ENCODE data around the gene RIPK1.
"Not testable (repeated sequence)": the region's sequence is repeated elsewhere in the genome, so short reads cannot be mapped to it uniquely, and the experiment has no call there.

RIPK1 gene

DNA sequence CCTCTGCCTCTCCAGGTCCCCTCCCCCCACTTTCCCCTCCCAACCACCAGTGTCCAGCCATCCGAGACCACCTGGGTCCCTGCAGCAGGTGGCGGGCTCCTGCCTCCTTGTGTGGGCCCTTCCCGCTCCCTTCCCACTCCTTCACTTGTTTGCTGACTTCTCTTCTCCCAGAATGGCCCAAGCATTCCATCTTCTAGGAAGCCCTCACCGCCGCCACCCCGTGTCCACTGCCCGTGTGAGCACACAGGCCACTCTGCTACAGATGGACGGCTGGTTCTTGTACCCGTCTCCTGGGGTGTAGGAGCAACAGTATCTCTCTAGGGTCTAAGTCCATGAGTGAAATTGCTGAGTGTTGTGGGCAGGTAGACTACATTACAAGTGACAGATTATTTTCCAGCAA lies 65.2 kb downstream of the RIPK1 start:
- DNase-seq (ENCODE audit: low read depth in 2 of 3, low spot score in 2 of 3): no peak

DNA sequence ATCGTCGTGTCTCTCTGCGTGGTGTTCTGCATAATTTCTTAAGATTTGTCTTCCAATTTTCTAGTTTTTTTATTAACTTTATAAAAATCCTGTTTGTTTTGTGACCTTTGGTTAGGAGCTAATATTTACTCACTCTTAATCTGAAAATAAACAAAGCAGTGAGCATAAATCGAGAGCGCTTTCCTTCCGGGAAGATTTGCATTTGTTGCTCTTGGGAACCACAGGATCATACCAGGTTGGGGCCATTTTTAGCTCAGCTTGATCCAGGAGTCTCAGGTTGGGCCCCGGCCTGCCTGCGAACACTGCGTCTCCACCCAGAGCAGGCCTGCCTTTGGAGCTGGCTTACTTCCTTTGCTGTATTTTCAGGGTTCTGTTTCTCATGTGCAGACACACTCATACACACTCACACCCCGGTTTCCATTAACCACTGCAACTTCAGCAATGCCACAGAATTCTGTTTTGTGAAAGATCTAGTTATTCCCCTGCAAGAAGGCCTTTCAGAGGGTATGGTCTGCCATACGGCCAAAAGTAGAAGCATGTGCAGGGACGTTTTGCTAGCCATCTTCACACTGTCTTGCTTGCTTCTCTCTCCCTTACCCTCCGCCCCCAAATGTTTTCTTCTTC lies 67.5 kb downstream of the RIPK1 start:
- DNase-seq (ENCODE audit: low read depth in 2 of 3, low spot score in 2 of 3): no peak

DNA sequence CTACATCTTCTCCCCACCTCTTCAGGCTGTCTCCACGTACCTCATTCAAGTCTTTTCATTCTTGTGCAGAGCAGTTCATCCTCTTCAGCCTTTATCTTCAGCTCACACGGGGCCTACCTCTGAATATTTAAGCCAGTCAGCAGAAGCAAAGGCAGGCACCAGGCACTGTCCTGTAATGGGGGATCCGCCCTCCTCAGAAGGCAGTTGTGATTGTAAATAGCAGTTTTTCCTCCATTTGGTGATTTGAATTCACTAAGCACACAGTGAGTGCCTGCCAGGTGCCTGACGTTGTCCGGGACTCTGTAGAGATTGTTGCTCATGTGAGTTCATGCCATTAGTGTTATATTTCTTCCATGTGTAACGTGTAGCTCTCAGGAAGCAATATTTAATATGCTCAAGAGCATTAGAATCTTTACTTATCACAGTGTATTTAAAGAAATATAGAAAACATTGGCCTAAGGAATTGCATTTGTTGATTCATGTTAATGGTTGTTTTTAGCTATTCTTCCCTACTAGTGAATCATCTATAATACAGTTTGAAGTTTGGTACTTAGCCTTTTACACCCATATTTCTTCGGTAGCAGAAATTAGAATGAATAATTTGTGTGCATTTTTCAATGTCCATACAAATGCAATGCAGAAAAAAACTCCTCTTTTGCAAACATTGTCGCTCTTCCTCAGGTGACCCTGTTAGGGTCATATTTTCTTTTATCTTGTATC lies 68.2 kb downstream of the RIPK1 start:
- no peak for DNase-seq (ENCODE audit: low read depth in 2 of 3, low spot score in 2 of 3)

DNA sequence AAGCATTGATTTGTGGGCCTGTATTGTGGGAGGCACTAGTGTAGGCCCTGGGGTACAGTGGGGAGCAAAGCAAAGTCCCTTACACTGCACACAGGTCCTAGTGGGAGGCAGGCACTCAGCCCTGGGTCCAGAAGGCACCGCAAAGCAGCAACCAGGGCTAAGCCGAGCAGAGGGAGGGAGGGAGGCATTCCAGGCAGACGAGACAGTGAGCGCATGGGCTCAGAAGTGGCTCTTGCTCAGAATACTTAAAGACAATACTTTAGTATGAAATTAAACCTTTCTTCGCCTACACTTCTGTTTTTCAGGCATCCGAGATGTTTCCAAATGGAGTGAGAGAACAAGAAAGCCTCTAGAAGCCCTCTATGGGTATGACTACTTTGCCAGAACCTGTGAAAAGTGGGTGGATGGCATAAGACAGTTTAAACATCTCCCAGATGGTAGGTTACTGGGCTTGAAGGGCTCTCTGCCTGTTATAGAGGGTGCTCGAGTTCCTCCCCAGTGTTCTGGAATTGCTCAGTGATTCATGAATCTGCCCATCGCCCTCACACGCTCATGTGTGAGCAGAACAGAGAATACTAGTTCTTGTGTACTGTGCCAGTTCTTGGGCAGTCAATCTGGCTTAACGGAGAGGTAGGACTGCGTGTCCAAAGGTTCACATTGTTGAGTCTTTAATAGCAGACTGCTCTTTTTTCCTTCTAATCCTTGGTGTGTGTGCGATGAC lies 68.9 kb downstream of the RIPK1 start:
- DNase-seq (ENCODE audit: low read depth in 2 of 3, low spot score in 2 of 3): no peak

DNA sequence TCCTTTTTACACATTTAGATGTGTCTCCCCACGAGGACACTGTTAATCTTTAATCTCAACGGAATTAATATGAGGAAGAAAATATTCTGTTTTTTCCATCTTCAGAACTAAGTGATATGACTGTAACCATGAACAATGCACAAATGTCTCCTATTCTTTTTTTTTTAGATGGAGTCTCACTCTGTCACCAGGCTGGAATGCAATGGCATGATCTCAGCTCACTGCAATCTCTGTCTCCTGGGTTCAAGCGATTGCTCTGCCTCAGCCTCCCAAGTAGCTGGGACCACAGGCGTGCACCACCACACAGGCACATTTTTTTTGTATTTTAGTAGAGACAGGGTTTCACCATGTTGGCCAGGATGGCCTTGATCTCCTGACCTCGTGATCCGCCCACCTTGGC lies 69.6 kb downstream of the RIPK1 start:
- DNase-seq (ENCODE audit: low read depth in 2 of 3, low spot score in 2 of 3): not testable (repeated sequence)

DNA sequence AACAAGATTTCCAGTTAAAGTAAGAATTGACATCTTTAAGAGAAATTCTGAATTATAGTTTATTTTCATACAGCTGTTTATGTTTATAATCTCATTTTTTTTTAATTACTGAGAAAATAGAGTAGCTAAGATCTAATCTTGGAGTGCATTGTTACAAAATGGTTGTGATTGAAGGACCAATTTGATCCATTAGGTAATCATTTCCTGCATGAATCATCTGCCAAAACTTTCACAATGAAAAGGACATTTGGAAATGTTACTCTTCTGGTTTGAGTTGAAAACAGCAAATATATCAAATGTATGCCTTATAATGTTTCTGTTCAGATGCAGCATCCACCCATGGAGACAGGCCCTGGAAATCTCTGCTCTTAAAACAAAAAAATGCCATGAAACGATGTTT lies 70.0 kb downstream of the RIPK1 start:
- DNase-seq (ENCODE audit: low read depth in 2 of 3, low spot score in 2 of 3): no peak

DNA sequence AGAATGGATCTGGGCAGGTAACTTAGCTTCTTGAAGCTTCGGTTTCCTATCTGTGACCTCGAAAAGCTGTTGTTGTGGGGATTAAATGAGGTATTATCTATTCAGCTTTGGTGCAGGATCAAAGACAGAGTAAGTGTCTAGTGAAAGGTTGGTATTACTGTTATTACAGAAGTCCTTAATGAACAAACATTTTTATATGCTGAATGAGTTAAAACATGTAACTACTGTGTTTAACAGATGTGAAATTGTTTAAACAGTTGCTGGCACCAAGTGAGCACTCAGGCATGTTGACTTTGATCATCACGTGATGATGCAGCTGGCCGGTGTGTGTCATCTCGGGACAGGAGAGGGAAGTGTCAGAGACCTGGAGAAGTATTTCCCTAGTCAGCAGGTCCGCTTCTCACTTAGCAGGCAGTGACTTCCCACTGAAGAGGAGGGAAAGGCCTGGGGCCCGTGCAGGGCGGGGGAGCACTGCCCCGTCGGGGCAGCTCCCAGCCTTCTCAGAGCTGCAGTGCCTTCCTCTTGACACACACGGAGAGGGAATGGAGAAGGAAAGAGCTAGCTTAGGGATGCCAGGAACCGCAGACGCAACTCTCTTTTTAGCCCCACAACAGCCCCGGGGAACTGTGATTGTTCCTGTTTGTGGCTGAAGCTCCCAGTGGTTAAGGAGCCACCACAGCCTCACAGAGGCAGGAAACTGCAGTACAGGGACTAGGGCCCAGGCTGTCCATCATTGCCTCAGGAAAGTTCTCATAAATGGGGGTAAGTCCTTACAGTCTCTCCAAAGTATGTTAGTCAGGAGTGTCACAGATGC lies 71.0 kb downstream of the RIPK1 start:
- DNase-seq (ENCODE audit: low read depth in 2 of 3, low spot score in 2 of 3): no peak

DNA sequence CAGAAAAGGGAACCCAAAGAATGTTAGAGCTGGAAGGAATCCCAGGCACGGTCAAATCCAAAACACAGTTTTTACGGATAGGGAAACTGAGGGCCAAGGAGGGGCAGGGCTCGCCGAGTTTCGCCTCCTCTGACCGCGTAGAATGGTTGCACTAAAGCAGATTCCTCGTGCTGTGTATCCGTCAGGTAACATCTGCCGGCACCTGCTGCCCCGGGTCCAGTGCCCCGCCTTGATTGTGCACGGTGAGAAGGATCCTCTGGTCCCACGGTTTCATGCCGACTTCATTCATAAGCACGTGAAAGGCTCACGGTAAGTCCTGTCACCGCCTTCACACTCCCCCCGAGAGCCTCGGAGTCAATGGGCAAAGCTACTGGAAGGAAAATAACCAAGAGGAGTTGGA lies 71.9 kb downstream of the RIPK1 start:
- no peak for DNase-seq (ENCODE audit: low read depth in 2 of 3, low spot score in 2 of 3)

DNA sequence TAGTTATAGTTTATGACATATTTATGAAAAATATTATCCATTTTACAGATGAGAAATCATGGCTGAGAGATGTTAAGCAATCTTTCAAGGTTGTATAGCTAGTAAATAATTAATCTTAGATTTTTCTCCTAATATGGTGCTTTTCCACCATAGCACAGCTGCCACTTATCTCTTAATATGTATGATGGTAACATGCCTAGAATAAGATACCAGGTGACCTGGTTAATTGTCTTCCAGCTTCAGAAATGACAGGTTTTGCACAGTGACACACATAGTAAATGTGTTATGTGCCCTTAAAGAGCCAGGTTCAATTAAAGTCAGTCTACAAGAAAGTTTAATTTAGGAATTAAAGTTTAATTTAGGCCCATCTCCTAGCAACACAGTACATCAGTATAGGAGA lies 74.2 kb downstream of the RIPK1 start:
- DNase-seq (ENCODE audit: low read depth in 2 of 3, low spot score in 2 of 3): no peak

DNA sequence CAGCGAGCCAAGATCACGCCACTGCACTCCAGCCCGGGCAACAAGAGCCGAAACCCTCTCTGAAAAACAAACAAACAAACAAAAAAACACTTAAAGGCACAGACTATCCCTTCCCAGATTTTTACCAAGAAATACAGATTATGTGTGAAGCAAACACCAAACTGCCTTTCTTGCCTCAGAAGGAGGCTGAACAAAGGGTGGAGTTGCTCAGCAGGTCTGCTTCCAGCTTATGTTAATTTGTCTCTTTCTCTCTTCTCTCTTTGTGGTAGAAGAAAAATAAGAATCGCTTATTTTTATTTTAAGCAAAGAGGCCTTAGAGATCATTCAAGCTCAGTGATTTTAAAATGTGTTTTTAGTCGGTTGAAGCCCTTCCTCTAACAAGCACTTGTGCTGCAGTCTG lies 74.9 kb downstream of the RIPK1 start:
- no peak for DNase-seq (ENCODE audit: low read depth in 2 of 3, low spot score in 2 of 3)

DNA sequence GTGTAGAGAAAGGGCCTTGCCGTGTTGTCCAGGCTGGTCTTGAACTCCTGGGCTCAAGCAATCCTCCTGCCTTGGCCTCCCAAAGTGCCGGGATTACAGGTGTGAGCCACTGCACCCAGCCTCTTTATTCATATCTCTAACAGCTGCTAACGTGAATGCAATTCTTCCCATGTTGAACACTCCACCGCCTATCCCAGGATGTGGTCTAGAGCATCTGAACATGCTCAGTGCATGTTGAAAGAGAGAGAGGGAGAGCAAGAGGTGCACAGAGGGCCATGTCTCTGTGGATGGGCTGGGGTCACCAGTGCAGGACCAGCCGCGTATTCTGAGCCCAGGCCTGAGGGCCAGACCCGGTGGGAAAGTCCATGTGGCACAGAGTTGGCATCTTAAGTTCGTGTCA lies 76.3 kb downstream of the RIPK1 start:
- DNase-seq (ENCODE audit: low read depth in 2 of 3, low spot score in 2 of 3): no peak

DNA sequence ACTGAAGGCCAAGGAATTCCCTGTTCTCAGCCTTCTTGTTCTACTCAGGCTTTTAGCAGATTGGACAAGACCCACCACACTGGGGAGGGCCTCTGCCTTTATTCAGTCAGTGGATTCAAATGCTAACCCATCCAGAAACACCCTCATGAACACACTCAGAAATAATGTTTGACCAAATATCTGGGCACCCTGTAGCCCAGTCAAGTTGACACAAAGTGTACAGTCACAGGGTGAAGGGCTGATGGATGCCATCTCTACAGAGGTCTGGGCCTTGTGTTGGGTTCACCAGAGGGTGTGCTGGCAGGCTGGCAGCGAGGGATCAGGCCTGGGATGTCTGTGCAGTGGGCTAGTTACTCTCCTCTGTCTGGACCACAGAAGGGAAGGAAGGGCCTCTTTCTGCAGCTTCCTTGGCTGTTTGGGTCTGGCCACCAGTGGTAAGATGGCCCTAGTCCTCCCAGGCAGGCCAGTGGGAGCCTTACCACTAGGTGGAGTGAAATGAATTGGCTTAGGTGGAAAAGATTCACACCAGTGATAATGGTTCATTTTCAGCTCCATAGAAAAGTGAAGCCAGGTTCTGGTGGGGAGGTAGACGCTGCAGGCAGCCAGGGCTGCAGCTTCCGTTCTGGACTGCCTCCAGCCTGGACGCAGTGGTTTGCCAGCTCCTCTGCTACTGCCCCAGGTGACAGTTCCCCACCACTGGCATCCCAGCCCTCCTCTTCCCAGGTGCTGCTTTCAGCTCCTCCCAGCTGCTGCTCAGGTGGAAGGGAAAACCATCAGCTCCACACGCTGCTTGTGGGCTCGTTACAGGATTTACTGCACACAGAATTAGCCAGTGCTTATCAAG lies 79.8 kb downstream of the RIPK1 start:
- DNase-seq (ENCODE audit: low read depth in 2 of 3, low spot score in 2 of 3): no peak

DNA sequence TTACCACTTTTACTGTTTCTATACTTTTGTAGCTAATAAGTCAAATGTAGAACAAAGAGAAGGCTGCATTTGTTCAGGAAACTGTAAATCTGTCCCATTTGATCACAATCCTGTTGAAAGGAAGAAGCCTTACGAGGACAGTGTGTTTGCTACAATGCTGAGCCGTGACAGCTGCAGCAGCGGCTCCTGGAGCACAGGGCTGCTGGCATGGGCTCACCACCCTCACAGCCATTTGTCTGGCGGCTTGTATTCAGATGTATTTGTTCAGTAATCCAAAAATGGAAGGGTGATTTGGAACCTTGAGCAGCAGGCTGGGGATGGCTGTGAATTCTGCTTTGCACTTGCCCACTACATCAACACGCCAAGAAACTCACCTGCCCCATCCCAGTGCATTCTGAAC lies 83.4 kb downstream of the RIPK1 start:
- no peak for DNase-seq (ENCODE audit: low read depth in 2 of 3, low spot score in 2 of 3)

DNA sequence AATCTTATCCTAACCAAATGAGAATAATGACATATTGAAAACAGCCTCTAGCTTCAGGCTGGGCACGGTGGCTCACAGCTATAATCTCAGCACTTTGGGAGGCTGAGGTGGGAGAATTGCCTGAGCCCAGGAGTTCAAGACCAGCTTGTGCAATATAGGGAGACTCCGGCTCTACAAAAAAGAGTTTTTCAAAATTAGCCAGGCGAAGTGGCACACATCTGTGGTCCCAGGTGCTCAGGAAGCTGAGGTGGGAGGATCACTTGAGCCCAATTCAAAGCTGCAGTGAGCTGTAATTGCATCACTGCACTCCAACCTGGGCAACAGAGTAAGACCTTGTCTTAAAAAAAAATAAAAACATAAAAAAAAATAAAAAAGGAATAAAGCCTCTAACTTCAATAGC lies 84.4 kb downstream of the RIPK1 start:
- DNase-seq (ENCODE audit: low read depth in 2 of 3, low spot score in 2 of 3): no peak

DNA sequence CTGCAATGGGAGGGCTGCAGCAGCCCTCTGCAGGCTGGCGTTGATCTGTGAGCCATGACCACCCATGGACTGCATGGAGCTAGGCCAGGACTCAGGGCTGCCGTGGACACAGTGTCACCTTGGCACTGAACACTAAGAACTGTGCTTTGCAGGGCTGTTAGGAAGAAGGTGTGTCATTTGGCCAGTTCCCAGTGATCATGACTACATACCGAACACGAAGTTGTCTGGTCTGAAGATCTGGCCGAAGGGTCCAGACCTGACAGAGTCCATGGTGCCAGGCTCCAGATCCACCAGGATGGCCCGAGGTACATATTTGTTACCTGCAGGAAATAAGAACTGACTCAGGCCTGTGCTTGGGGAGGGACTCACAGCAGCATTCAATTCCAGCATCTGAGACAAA lies 87.1 kb downstream of the RIPK1 start:
- DNase-seq (ENCODE audit: low read depth in 2 of 3, low spot score in 2 of 3): not testable (repeated sequence)

DNA sequence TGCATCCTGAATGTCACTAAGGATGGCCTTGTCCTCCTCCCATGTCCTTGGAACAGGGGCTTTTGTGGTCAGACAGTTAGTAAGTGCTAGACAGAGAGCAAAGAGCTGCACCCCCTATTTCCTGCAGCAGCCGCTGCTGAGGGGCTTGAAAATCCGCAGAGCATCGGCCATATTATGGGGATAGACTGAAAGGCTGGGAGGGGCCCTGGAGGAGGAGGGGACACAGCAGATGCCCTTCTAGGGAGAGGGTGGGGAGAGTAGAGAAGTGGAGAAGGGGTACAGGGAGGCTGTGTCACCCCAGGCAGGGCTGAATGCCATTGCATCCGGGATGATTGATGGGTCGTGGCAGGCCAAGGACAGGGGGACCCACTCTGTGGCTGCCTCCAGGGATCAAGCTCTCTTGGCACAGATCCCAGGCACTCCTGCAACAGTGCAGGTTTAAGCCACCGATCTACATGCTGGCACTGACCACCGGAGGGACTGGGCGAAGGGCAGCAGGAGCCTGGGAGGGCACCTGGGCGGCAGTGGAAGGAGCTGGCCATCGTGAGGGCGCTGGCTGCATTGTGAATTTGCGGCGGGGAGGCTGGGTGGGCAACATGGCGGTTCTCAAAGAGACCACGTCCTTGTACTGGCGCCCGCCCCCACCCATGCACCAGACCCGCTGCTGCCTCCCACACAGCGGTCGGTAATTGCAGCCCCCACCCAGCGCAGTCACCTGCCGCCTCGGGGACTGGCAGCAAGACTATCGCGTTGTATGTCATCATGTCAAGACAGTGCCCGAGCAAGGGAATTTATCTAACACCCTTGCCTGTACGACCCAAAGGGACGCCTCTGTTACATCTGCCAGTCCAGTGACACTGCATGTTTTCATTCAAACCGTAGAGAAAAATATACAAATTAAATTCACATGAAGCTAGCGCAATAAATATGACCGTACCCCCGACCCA lies 88.2 kb downstream of the RIPK1 start:
- DNase-seq (ENCODE audit: low read depth in 2 of 3, low spot score in 2 of 3): not testable (repeated sequence)

DNA sequence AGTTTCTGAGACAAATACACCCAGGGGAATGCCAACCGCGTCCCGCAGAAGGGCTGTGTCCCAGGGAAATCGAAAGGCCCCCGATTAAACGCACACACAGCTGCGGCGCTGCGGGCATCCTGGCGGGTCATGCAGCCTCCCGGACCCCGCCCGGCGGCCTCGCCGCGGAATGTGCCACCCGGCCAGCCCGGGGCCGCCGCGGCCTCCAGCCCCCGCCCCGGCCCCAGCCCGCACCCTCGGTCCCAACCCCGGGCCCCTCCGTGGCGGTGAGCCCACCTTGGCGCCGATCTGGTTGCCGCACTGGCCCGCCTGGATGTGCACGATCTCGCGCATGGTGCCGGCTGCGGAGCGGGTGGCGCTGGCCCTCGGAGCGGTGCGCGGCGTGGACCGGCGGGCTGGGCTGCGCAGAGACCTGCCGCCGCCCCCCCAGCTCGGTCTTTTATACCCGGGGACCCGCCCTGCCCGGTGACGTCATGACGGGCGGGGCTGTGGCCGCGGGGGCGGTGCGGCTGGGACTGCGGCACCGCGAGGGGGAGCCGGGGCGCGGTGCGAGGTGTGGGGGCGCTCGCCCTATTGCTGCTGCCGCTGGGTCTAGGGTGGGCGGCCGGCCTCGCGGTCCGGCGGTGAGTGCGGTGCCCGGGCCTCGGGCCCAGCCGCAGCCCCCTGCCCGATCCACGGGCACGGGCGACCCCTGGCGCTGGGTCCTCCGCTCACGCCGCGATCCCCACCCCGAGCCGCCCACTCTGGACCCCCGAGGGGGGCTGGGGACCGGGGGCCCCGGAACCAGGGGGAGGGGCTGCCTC lies 89.0 kb downstream of the RIPK1 start, which contains the start of gene TUBB2A:
TUBB2A (minus strand) TSS at position 414 of the 803 bp plus-strand sequence; CDS start at position 333, 81 bp downstream.
- peak; percentile 61 to 71 (median 65) for DNase-seq (ENCODE audit: low read depth in 2 of 3, low spot score in 2 of 3)

Measured in activated CD8-positive, alpha-beta memory T cell treated with anti-CD3 and anti-CD28 coated beads for 48 hours (primary cell).